Left lung (tissue), 10 donors: Measurements from ENCODE around the gene AHNAK2. TPM values are rescaled to one million over a fixed set of nuclear protein-coding genes. Genes with fewer than 3 reads are reported as not detected.
A peak's percentile ranks its signal among the peaks of the same experiment; 100 is the strongest.

ENCODE experiments used
- ATAC-seq: fragments of 200-7000 bp; cut with Tn5 transposase; one replicate; pipeline ENCODE4 v1.9.1; 2020; ENCODE audit warnings: moderate library complexity
- DNase-seq, 4 donors: peaks; one replicate each; pipeline ENCODE4 v3.0.0-alpha.2; 2013 to 2020
- H3K27ac ChIP-seq, 2 donors: fragments of 200-600 bp; sonication (generic) in 1 of 2; one replicate each; pipeline versions ENCODE4 v1.5.0 to v1.8.0; 2020 to 2021
- H3K27me3 ChIP-seq, 2 donors: fragments of 200-600 bp; sonication (generic) in 1 of 2; one replicate each; pipeline versions ENCODE4 v1.5.0 to v1.8.0; 2020 to 2021
- H3K36me3 ChIP-seq, 2 donors: fragments of 200-600 bp; sonication (generic) in 1 of 2; one replicate each; pipeline versions ENCODE4 v1.5.0 to v1.8.0; 2020 to 2021
- H3K4me1 ChIP-seq, 2 donors: fragments of 200-600 bp; one replicate each; pipeline ENCODE4 v1.8.0; 2021
- H3K4me3 ChIP-seq, 2 donors: fragments of 200-600 bp; sonication (generic) in 1 of 2; one replicate each; pipeline versions ENCODE4 v1.5.0 to v1.8.0; 2020 to 2021; ENCODE audit warnings: mild to moderate bottlenecking in 1 of 2
- H3K9me3 ChIP-seq, 2 donors: fragments of 200-600 bp; sonication (generic) in 1 of 2; one replicate each; pipeline versions ENCODE4 v1.5.0 to v1.8.0; 2020 to 2021
- intact Hi-C, 2 donors: fragments of 100-400 bp; cut with DNase I; formaldehyde crosslinking; loops; one replicate each; pipeline versions ENCODE4 v1.11.2 to v1.14.2; 2022
- polyA plus RNA-seq, 6 donors: library from polyadenylated mRNA; unstranded; fragments of 120-200 nt; gene quantifications; one replicate each; pipeline ENCODE4 v1.2.1, GENCODE V29; 2013; ENCODE audit not compliant: insufficient read length in 6 of 6
- total RNA-seq, 2 donors: library from RNA; stranded (reverse); fragmentation: NEBNext Ultra II Directional; extraction: Animal tissue kit (Norgen Biotek cat#: 25700); gene quantifications; one replicate each; pipeline ENCODE4 v1.2.1, GENCODE V29; 2021
- TF ChIP-seq, protein P1 (sequence below), 2 donors: fragments of 200-600 bp; sonication (generic) in 1 of 2; IDR thresholded peaks; one replicate each; pipeline versions ENCODE4 v1.5.0 to v1.8.0; 2021; ENCODE audit warnings: antibody characterized with exemption in 2 of 2
- donor health status: DM: no; HTN: yes; CAD: no.
- donor health status: DM: no; HTN: no; CAD: no.

Gene AHNAK2
- total and polyA plus RNA-seq, 8 donors, result 1.4 to 22.3 (median 2.5) TPM

DNA sequence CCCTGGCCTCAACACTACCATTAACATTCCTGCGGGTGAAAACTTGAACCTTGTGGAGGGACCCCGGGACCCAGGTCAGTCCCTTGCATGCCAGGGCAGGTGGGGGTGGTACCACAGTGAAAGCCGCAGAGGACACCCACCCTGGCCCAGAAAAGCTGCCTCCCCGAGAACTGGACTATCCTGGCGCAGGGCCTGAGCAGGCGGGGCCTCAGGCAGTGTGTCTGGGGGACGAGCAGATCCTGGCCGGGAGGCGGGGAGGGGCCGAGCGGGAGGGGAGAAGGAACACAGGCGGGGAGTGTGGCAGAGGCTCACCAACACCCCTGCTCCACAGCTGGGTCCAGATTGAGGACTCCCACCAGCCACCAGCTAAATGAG, 10.0 kb downstream of the AHNAK2 start:
- Histone ChIP-seq H3K4me3 (peak overlapping the region; percentile 3 to 29), H3K36me3 (no peaks in the 10 kb centered on the region), H3K27me3 (peaks cover 0 to 24% of the 10 kb centered on the region in 2 donors), H3K4me1 (peaks cover 46 to 61% of the 10 kb centered on the region in 2 donors), H3K9me3 (no peaks in the 10 kb centered on the region), H3K27ac (peak overlapping the region; percentile 76 to 79)
- ATAC-seq (peak; percentile 38), DNase-seq (peak; percentile 61 to 91 (median 80))
- TF ChIP-seq, protein P1, sequence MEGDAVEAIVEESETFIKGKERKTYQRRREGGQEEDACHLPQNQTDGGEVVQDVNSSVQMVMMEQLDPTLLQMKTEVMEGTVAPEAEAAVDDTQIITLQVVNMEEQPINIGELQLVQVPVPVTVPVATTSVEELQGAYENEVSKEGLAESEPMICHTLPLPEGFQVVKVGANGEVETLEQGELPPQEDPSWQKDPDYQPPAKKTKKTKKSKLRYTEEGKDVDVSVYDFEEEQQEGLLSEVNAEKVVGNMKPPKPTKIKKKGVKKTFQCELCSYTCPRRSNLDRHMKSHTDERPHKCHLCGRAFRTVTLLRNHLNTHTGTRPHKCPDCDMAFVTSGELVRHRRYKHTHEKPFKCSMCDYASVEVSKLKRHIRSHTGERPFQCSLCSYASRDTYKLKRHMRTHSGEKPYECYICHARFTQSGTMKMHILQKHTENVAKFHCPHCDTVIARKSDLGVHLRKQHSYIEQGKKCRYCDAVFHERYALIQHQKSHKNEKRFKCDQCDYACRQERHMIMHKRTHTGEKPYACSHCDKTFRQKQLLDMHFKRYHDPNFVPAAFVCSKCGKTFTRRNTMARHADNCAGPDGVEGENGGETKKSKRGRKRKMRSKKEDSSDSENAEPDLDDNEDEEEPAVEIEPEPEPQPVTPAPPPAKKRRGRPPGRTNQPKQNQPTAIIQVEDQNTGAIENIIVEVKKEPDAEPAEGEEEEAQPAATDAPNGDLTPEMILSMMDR (IDR thresholded peaks at IDR 0.05), result no peak
- intact Hi-C loops, result no loop called here

DNA sequence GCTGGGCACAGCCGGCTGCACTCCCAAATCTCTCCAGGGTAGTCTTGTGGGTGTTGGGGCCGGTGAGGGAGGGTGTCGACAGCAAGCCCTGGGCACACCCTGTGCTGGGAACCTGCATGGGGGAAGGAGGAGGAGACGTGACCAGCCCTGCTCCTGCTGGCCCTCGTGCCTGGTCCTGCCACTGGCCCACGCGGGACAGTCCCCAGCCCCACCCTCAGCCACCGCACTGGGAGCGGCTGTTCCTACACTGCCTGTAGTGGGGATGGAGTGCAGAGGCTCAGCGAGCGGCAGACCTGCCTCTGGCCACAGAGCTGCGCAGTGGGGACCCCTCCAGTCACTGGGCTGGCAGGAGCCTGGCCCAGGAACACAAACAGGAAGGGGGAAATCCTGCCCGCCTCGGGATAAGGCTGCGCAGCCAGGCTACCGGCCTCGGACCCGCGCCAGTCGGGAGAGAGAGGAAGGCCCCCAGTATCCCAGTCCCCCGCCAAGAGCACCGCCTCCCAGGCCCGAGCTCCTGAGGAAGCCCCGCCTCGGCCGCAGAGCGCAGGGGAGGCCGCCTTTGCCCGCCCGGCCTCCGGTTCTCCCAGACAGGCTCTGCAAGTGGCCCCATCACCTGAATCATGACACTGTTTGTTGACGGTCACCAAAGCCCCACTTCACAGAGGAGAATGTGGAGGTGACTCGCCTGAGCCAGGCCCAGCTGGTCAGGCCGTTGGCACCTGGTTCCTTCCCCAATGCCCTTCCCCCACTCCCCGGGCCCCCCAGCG, 10.6 kb downstream of the AHNAK2 start:
- H3K9me3 ChIP-seq, result no peaks in the 10 kb centered on the region
- no peaks in the 10 kb centered on the region for H3K36me3 ChIP-seq
- TF ChIP-seq, protein P1 (IDR thresholded peaks at IDR 0.05), result no peak
- peak overlapping the region; percentile 3 to 29 for H3K4me3 ChIP-seq
- peak; percentile 65 for ATAC-seq
- peak overlapping the region; percentile 76 to 79 for H3K27ac ChIP-seq
- peaks cover 40 to 55% of the 10 kb centered on the region in 2 donors for H3K4me1 ChIP-seq
- intact Hi-C loops, result no loop called here
- peaks cover 0 to 24% of the 10 kb centered on the region in 2 donors for H3K27me3 ChIP-seq
- peak in 3 of 4 donors; percentile 58 to 89 (median 76) for DNase-seq

DNA sequence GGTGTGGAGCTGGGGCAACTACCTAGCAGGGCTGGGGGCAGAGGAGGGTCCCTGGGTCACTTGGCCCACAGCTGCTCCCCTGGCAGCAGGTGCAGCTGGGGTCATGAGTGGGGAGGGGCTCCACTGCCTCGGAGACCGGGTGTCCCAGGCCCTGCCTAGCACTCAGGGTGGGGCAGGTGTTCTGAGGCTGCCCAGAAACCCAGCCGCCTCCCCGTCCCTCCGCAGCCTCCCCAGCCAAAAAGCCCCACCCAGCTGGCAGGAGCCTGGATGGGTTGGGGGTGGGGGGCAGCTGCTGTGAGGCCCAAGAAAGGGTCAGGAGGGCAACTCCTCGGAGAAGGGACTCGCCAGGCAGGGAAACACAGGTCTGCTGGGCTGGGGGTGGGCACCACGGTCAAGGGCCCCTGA, 11.2 kb downstream of the AHNAK2 start:
- DNase-seq, result peak in 1 of 4 donors; percentile 80
- intact Hi-C loops, result no loop called here
- Histone ChIP-seq H3K9me3 (no peaks in the 10 kb centered on the region), H3K4me1 (peaks cover 35 to 50% of the 10 kb centered on the region in 2 donors), H3K36me3 (no peaks in the 10 kb centered on the region), H3K27me3 (peaks cover 0 to 24% of the 10 kb centered on the region in 2 donors), H3K27ac (peak overlapping the region; percentile 76 to 79), H3K4me3 (peak overlapping the region in 1 of 2 donors; percentile 29)
- peak; percentile 31 for ATAC-seq
- TF ChIP-seq, protein P1 (IDR thresholded peaks at IDR 0.05), result no peak

DNA sequence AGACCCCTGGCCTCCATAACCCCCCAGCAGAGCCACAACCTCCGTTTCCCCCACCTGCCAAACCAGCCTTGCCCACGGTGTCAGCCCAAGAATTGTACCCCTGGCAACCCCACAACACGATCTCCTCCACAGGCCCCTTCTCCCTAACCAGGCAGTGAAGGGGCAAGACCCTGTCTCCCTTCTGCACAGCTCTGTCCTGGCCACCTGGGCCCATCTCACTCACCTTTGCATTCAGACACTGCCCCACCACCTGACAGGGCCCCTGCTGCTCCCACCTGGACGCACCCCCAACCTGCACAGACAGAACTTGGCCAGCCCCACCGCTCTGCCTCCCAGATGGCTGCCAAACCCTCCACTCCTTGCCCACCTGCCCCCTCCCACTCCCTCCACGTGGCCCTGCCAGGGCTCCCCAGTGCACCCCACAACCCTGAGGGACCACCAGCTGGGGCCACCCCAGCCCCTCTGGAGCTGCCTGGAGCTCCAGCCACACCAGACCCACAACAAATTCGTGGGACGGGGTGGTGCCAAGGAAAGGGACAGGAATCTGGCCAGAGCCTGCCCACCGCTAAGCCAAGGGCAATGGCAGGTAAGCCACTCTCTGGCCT, 11.8 kb downstream of the AHNAK2 start:
- intact Hi-C loops, result no loop called here
- peak overlapping the region in 1 of 2 donors; percentile 76 for H3K27ac ChIP-seq
- H3K4me3 ChIP-seq, result no peak overlapping the region
- peaks cover 0 to 24% of the 10 kb centered on the region in 2 donors for H3K27me3 ChIP-seq
- DNase-seq (peak in 2 of 4 donors; percentile 32 to 58), ATAC-seq (no peak)
- H3K36me3 ChIP-seq, result no peaks in the 10 kb centered on the region
- TF ChIP-seq, protein P1 (IDR thresholded peaks at IDR 0.05), result no peak
- H3K9me3 ChIP-seq, result no peaks in the 10 kb centered on the region
- H3K4me1 ChIP-seq, result peaks cover 29 to 44% of the 10 kb centered on the region in 2 donors

DNA sequence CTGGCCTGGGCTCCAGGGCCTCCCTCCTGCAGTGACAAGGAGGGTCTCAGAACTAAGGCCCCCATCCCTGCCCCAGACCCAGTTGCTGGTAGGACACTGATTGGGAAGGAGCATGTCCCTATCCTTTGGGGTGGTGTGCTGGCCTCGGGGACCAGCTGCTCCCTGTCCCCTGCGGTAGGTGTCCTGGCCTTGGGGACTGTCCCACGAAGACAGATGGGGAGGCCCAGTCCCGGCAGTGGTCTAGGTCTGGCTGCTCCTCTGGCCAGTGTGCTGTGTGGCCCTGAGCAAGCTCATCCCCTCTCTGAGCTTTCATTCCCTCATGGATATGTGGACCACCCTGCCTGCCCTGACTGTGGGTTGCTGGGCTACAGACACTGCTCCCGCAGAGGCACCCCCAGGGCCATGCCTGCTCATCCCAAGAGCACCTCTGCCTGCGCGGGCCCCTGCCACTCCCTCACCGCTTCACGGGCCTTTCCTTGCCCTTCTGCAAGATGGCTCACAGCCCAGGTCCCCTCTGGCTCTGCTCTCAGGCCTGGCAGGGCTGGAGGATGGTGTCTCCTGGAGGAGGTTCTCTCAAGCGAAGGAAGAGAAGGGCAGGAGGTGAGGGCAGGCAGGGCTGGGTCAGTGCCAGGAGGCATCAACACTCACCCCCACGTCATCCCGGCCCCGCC, 12.5 kb downstream of the AHNAK2 start:
- H3K27me3 ChIP-seq, result peaks cover 0 to 24% of the 10 kb centered on the region in 2 donors
- no peaks in the 10 kb centered on the region for H3K36me3 ChIP-seq
- intact Hi-C loops, result no loop called here
- no peak overlapping the region for H3K4me3 ChIP-seq
- DNase-seq (peak in 1 of 4 donors; percentile 73), ATAC-seq (no peak)
- H3K9me3 ChIP-seq, result no peaks in the 10 kb centered on the region
- TF ChIP-seq, protein P1 (IDR thresholded peaks at IDR 0.05), result no peak
- H3K4me1 ChIP-seq, result peaks cover 26 to 38% of the 10 kb centered on the region in 2 donors
- H3K27ac ChIP-seq, result no peak overlapping the region
